GM18907 (cell line): Measurements from ENCODE around the gene FARS2.
"Not testable (repeated sequence)": the region's sequence is repeated elsewhere in the genome, so short reads cannot be mapped to it uniquely, and the experiment has no call there.

ENCODE experiments used
- ATAC-seq: cut with Tn5 transposase; IDR thresholded peaks from one replicate; pipeline ENCODE4 v1.9.1; 2021; ENCODE audit warnings: mild to moderate bottlenecking, moderate library complexity; ENCODE audit not compliant: unreplicated experiment

FARS2 gene

GRCh38 chr6:5676701-5677100, 415.4 kb downstream of the FARS2 start:
- no peak for ATAC-seq

DNA sequence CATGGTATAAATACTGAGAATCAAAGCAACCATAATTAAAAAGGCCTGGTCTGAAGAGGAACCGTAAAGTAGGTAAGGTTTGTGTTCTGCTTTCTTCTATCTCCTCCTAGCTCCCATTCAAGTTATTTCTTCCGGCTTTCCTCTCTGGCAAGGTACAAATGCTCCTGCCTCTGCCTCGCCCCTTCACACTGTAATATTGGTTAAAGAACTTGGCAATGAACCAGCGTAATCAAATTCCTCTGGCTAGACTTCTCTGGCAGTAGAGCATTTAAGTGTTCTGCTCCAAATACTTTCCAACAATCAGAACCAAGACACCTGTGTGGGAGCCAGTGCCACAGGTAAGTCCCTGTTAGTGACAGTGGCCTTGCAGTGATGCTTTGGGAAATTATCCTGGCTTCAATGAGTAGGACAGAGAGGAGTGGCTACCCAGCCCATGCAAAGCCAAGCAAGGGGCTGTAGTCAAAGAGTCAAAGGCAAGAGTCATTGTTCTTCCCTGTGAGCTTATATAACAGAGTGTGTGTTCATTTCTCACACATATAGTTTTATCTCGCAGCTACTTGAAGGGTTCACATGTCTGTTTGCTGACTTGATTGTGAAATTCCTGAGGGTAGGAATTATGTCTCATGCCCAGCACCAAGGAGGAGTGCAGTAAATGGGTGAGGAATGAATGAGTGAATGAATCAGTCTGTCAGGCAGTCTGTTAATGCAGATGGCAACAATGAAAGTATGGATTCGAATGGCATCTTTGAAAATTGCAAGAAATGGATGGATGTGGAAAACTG, 416.1 kb downstream of the FARS2 start:
- ATAC-seq = no peak

DNA sequence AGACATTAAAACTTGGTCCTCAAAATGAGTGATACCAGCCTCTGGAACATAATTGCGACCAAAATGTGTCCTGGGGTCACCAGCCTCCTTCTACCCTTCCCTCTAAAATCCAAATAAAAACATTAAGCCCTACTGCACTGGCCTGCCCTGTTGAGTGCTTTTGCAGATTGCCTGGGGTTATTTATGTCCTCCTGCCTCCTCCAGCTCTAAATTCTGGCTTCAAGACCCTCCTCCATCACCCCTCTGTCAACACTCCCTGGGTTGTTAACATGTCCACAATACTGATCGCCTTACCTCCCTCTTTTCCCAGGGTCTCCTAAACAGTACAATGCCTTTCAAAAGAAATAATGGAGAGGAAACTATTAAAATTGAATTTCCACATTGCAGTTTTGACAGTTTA, 418.0 kb downstream of the FARS2 start:
- ATAC-seq = no peak

- ATAC-seq = no peak
Observed at GRCh38 chr6:5679691-5680090, 418.4 kb downstream of the FARS2 start.

- ATAC-seq = no peak
Observed at GRCh38 chr6:5680095-5680494, 418.8 kb downstream of the FARS2 start.

DNA sequence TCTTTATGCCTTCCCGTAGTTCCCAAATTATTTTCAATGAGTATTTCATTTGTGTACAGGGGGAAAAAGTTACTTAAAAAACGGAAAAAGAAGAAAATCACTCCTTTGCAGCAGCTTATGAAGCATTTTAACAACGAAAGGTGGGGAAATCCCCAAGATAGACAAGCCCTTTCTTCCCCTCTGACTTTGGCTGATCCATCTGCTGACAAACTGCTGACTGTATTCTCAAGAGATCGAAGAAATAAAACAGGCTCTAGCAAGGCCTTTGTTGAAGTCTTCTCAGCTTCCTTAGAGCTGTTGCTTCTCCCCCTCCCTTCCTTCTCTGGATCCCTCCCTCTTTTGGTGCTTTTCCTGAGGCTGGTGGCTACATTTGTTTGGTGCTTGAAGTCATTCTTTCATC, 420.2 kb downstream of the FARS2 start:
- ATAC-seq = no peak

- no peak for ATAC-seq
Observed at GRCh38 chr6:5682530-5682929, 421.2 kb downstream of the FARS2 start.

DNA sequence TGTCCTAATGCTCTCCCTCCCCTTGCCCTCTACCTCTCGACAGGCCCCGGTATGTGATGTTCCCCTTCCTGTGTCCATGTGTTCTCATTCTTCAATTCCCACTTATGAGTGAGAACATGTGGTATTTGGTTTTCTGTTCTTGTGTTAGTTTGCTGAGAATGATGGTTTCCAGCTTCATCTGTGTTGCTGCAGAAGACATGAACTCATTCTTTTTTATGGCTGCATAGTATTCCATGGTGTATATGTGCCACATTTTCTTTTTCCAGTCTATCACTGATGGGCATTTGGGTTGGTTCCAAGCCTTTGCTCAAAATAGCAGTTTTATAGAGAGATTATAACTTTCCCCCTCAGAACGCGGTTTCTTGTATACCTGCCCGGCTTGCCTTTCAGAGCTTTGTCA, 422.4 kb downstream of the FARS2 start:
- not testable (repeated sequence) for ATAC-seq

- ATAC-seq = no peak
Observed at GRCh38 chr6:5684320-5685053, 423.2 kb downstream of the FARS2 start.

DNA sequence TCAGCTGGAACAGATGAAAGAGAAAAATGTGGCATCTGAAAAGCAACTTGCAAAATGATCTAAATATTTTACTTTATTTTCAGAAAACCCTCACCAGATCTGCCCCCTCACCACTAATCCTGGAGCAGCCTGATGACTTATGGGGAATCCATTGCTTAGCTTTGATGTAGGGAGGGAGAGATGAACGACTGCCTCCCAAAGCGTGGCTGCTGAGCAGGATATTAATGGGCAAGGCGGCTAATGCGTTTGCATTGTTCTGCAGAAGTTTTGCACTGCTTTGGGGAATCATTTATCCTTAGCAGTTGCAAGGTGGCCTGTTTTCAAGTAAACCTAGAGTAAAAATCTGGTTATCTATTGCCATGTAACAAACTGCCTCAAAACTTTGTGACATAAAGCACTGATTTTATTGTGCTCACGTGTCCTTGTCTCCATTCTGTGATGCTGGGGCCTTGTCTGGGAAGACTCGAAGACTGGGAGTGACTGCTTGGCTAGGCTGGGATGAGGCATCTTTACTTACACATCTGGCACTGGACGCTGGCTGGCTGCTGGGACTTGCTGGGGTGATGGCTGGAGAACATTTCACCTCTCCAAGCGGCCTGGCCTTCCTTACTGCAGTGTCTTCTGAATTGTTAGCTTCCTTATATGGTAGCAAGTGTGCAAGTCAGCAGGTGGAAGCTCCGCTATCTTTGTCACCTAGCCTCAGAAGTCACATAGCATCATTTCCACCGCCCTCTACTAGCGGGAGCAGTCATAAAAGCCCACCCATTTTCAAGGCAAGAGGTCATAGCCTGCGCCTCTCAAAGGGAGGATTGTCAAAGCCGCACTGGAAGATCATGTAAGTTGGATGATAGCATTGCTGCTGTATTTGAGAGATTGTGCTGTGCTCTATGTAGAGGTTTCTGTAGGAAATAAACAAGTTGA, 432.2 kb downstream of the FARS2 start:
- ATAC-seq = no peak

DNA sequence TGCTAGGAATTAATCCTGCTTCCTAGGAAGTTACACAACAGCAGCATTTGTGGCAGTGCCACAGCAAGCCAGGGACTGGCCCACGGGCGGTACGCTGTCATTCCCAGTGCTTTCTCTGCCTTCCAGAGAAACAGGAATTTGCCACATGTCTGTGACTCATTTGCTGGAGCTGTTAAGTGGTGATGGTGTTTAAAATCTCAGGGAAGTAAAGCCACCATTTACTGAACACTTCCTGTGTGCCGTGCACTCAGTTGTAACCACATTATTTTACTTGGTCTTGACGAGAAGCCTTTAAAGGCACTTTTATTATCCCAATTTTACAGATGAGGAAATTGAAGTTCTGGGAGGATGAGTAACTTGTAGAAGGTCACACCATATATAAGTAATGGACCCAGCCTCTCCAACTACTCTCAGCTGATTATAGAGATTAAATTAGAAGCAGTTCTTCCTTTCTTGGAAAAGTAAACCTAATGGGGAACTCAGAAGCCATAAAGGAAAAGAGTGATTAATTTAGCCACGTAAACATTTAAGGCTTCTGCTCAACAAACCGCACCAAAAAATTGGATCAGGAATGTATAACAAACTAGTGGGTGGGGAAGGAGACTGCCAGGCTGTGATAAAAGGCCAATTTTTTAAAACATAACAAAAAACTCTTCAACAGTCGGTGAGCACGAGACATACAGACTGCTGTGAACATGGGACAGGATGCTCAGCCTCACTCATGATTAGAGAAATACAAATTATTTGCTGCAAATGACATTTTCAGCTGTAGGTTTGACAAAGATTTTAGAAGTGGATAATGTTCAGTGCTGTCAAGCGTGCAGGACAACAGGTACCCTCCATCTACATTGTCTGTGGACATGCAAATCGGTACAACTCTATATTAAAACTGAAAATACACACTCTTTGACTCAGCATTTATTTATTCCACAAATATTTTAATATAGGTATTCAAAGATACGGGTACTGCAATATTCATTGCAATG, 434.2 kb downstream of the FARS2 start:
- no peak for ATAC-seq

- ATAC-seq = no peak
Observed at GRCh38 chr6:5697508-5697907, 436.2 kb downstream of the FARS2 start.

DNA sequence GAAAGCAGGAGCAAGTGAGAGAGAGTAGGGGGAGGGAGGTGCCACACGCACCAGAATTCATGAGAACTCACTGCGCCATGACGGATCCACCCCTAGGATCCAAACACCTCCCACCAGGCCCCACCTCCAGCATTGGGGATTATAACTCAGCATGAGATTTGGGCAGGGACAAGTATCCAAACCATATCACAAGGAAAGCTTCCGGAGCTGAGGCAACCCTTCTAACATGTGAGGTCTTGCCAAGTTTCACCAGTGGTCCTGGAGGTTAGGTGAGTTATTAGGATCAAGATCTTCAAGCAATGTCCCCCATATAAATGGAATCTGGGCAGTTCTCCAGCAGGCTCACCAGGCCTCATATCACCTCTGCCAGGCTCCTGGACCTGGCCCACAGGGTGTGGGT, 437.0 kb downstream of the FARS2 start:
- ATAC-seq = no peak

GRCh38 chr6:5699064-5699463, 437.8 kb downstream of the FARS2 start:
- not testable (repeated sequence) for ATAC-seq

DNA sequence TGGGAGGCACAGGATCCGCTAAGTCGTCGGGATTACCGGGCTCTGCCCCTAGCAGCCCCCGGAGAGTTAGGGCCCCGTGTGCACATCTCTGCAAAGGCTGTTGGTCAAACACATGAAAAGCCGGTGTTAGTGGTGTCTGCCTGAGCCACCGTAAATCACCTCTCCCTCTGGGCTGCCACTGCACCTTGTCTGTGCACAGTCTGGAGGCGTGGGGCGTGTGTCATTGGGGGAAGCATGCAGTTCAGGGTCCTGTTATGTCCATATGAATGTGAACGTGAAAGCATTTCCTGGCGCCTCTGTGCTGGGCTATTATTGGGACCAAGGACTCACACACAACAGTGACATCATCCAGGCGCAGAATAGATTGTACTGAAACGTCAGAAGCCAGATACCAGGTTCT, 439.9 kb downstream of the FARS2 start:
- ATAC-seq = no peak

- ATAC-seq = no peak
Observed at GRCh38 chr6:5704708-5705107, 443.4 kb downstream of the FARS2 start.

GRCh38 chr6:5705252-5705651, 443.9 kb downstream of the FARS2 start:
- ATAC-seq = no peak

DNA sequence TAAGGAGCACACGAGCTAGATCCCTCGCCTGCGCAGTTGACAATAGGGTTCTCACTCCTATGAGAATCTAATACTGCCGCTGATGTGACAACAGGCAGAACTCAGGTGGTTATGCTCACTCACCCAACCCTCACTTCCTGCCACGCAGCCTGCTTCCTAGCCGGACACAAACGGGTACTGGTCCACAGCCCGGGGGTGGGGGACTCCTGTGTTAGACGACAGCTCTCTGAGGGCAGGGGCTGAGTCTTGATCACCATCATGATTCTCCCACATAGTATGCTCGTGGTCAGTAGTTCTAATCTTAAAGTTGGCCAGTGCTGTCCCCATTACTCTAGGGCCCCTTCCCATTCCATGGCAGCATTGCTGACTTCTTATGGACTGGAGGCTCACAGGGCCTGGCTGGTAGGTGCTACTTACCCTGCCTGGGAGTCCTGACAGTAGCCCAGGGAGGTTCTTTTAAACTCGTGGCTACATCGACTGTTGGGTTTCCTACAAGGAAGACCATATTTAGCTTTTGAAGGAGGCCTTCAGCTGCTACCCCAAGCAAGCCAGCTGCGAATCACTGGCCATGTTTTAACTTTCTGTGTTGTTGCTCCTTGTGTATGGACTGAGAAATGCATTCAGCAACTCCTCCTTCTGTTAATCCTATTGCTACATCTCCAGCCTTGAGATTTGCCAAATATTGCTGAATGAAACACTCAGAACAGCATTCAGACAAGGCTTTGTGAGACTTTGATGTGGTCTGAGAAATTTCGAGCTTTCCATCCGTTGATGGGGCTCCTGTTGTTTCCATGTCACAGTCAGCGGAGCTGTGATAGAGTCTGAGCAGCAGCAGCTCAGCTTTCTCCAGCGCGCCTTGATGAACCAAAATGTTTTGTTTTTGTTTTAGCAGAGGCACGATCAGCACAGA, 445.1 kb downstream of the FARS2 start:
- no peak for ATAC-seq
